Neural cell (in vitro differentiated cells): ENCODE data around the gene CERS1. TPM values are rescaled to one million over a fixed set of nuclear protein-coding genes. Genes with fewer than 3 reads are reported as not detected.
A peak's percentile ranks its signal among the peaks of the same experiment; 100 is the strongest.

Experiments
- H2AFZ ChIP-seq: fragments of 200-600, 300-800 bp; sonication (generic), shearing (Covaris generic); 2 replicates; pipeline ENCODE4 v1.6.0; 2014; ENCODE audit warnings: low read depth, mild to moderate bottlenecking, antibody characterized with exemption, low read length, moderate library complexity
- H3F3A ChIP-seq: fragments of 200-600 bp; shearing (Covaris generic); 2 replicates; pipeline ENCODE4 v1.6.1; 2016; ENCODE audit warnings: mild to moderate bottlenecking, moderate library complexity, mixed read lengths, antibody characterized with exemption, low read length; ENCODE audit not compliant: insufficient read depth, poor library complexity, severe bottlenecking
- H3K27ac ChIP-seq: fragments of 200-600, 300-800 bp; sonication (generic), shearing (Covaris generic); 2 replicates; pipeline ENCODE4 v1.5.1; 2014; ENCODE audit warnings: mild to moderate bottlenecking, low read length, moderate library complexity
- H3K27me3 ChIP-seq: fragments of 300-800, 200-600 bp; sonication (generic), shearing (Covaris generic); 2 replicates; pipeline ENCODE4 v1.6.0; 2014; ENCODE audit warnings: mild to moderate bottlenecking, low read depth, low read length, moderate library complexity; ENCODE audit not compliant: insufficient read depth
- H3K36me3 ChIP-seq: fragments of 300-800, 200-600 bp; sonication (generic), shearing (Covaris generic); 2 replicates; pipeline ENCODE4 v1.5.1; 2014; ENCODE audit warnings: mild to moderate bottlenecking, antibody characterized with exemption, low read length, moderate library complexity; ENCODE audit not compliant: insufficient read depth
- H3K4me2 ChIP-seq: fragments of 300-800, 200-600 bp; sonication (generic), shearing (Covaris generic); 2 replicates; pipeline ENCODE4 v1.6.0; 2014; ENCODE audit warnings: mild to moderate bottlenecking, low read length
- H3K4me3 ChIP-seq: fragments of 300-800, 200-600 bp; sonication (generic), shearing (Covaris generic); 2 replicates; pipeline ENCODE4 v1.5.1; 2014; ENCODE audit warnings: mild to moderate bottlenecking, low read length, moderate library complexity
- H3K79me2 ChIP-seq: fragments of 200-600 bp; shearing (Covaris generic); replicated peaks from 2 replicates; pipeline ENCODE4 v1.6.0; 2014; ENCODE audit warnings: mild to moderate bottlenecking, low read length, moderate library complexity; ENCODE audit not compliant: insufficient read depth
- H3K9ac ChIP-seq: fragments of 300-800, 200-600 bp; sonication (generic), shearing (Covaris generic); 2 replicates; pipeline ENCODE4 v1.6.1; 2016; ENCODE audit warnings: mild to moderate bottlenecking, low read length, mixed read lengths
- H3K9me2 ChIP-seq: fragments of 200-600 bp; shearing (Covaris generic); 2 replicates; pipeline ENCODE4 v1.6.1; 2016; ENCODE audit warnings: mild to moderate bottlenecking, low read length, mixed read lengths; ENCODE audit not compliant: insufficient read depth
- H3K9me3 ChIP-seq: fragments of 200-600, 300-800 bp; sonication (generic), shearing (Covaris generic); 2 replicates; pipeline ENCODE4 v1.6.1; 2016; ENCODE audit warnings: mild to moderate bottlenecking, mixed run types, low read length, moderate library complexity, mixed read lengths
- H4K20me1 ChIP-seq: fragments of 200-600 bp; shearing (Covaris generic); 2 replicates; pipeline ENCODE4 v1.6.1; 2016; ENCODE audit warnings: mild to moderate bottlenecking, mixed run types; ENCODE audit not compliant: insufficient read depth
- CTCF ChIP-seq: fragments of 450-650 bp; IDR thresholded peaks from 2 replicates; pipeline ENCODE4 v1.5.1; 2014; ENCODE audit warnings: antibody characterized with exemption, mild to moderate bottlenecking, moderate library complexity; ENCODE audit not compliant: poor library complexity, severe bottlenecking
- EP300 ChIP-seq: fragments of 450-650 bp; conservative IDR thresholded peaks from 2 replicates; pipeline ENCODE4 v1.6.1; 2014; ENCODE audit warnings: antibody characterized with exemption, mild to moderate bottlenecking, moderate library complexity; ENCODE audit not compliant: poor library complexity, severe bottlenecking
- EZH2 ChIP-seq: fragments of 200-600, 300-800 bp; shearing (Covaris generic), sonication (generic); IDR thresholded peaks from 2 replicates; pipeline ENCODE4 v1.6.1; 2014; ENCODE audit warnings: antibody characterized with exemption, low read length, borderline replicate concordance, mild to moderate bottlenecking; ENCODE audit not compliant: insufficient read depth, poor library complexity, severe bottlenecking
- MXI1 ChIP-seq: fragments of 450-650 bp; conservative IDR thresholded peaks from 2 replicates; pipeline ENCODE4 v1.6.1; 2014; ENCODE audit warnings: antibody characterized with exemption, mild to moderate bottlenecking; ENCODE audit not compliant: poor library complexity, severe bottlenecking
- POLR2AphosphoS5 ChIP-seq: IDR thresholded peaks from 2 replicates; pipeline ENCODE4 v1.6.1; 2012
- RAD21 ChIP-seq: fragments of 450-650 bp; conservative IDR thresholded peaks from 2 replicates; pipeline ENCODE4 v1.6.1; 2014; ENCODE audit warnings: antibody characterized with exemption, mild to moderate bottlenecking, moderate library complexity
- REST ChIP-seq: IDR thresholded peaks from 2 replicates; pipeline ENCODE4 v1.6.1; 2012; ENCODE audit warnings: borderline replicate concordance
- SMC3 ChIP-seq: fragments of 450-650 bp; conservative IDR thresholded peaks from 2 replicates; pipeline ENCODE4 v1.6.1; 2014; ENCODE audit warnings: antibody characterized with exemption, mild to moderate bottlenecking, moderate library complexity; ENCODE audit not compliant: poor library complexity
- TAF1 ChIP-seq: IDR thresholded peaks from 2 replicates; pipeline ENCODE4 v1.6.1; 2012; ENCODE audit warnings: low read depth
- polyA plus RNA-seq: library from polyadenylated mRNA; depleted of rRNA; stranded (reverse); fragments of >200 nt; gene quantifications from 2 replicates; pipeline ENCODE4 v1.2.3, GENCODE V29; 2014

The CERS1 gene
- polyA plus RNA-seq, 1 donor from 2014 or later: 19.1 TPM

GRCh38 chr19:18939922-18940768 is 44.2 kb upstream of the CERS1 start:
- H3K36me3 ChIP-seq: no peaks in the 10 kb centered on the region
- peaks cover 3% of the 10 kb centered on the region for H3K79me2 ChIP-seq
- peak overlapping the region; percentile 51 for H2AFZ ChIP-seq
- peak overlapping the region; percentile 84 for H3K4me3 ChIP-seq
- H3K27ac ChIP-seq: no peak overlapping the region
- TF ChIP-seq SMC3 (no peak), RAD21 (no peak), POLR2AphosphoS5 (no peak), MXI1 (no peak), REST (no peak), EP300 (no peak), EZH2 (no peak), TAF1 (no peak), CTCF (no peak)
- H4K20me1 ChIP-seq: no peaks in the 10 kb centered on the region
- no peaks in the 10 kb centered on the region for H3K27me3 ChIP-seq
- H3K9me2 ChIP-seq: no peaks in the 10 kb centered on the region
- no peaks in the 10 kb centered on the region for H3K9me3 ChIP-seq
- H3F3A ChIP-seq: no peaks in the 10 kb centered on the region
- peak overlapping the region; percentile 70 for H3K9ac ChIP-seq
- peak overlapping the region; percentile 65 for H3K4me2 ChIP-seq

GRCh38 chr19:18939163-18939562 is 43.2 kb upstream of the CERS1 start:
- Histone ChIP-seq H3K9ac (no peak overlapping the region), H3K9me2 (no peaks in the 10 kb centered on the region), H3K36me3 (no peaks in the 10 kb centered on the region), H3K9me3 (no peaks in the 10 kb centered on the region), H3K27me3 (no peaks in the 10 kb centered on the region), H3K79me2 (peaks cover 3% of the 10 kb centered on the region), H3K4me3 (peak overlapping the region; percentile 84), H4K20me1 (no peaks in the 10 kb centered on the region), H3K27ac (no peak overlapping the region), H3F3A (no peaks in the 10 kb centered on the region), H2AFZ (no peak overlapping the region), H3K4me2 (no peak overlapping the region)
- no peak for TF ChIP-seq POLR2AphosphoS5
- no peak for TF ChIP-seq TAF1
- TF ChIP-seq MXI1: no peak
- no peak for TF ChIP-seq REST
- TF ChIP-seq CTCF: no peak
- TF ChIP-seq EZH2: no peak
- no peak for TF ChIP-seq EP300
- TF ChIP-seq SMC3: no peak
- TF ChIP-seq RAD21: no peak
